Breast epithelium (tissue), 4 donors: ENCODE results near the gene GHRL. TPM values are rescaled to one million over a fixed set of nuclear protein-coding genes. Genes with fewer than 3 reads are reported as not detected.
A peak's percentile ranks its signal among the peaks of the same experiment; 100 is the strongest.

Source experiments
- DNase-seq, 2 donors: peaks; one replicate each; pipeline ENCODE4 v3.0.0-alpha.2; 2019; ENCODE audit warnings: low spot score in 2 of 2
- H3K27ac ChIP-seq, 2 donors: fragments of 200-600 bp; sonication (generic) in 1 of 2; one replicate each; pipeline ENCODE4 v1.5.1; 2016 to 2019; ENCODE audit warnings: mild to moderate bottlenecking in 1 of 2
- H3K27me3 ChIP-seq, 2 donors: fragments of 200-600 bp; sonication (generic) in 1 of 2; one replicate each; pipeline versions ENCODE4 v1.5.1 to v1.6.0; 2017 to 2019; ENCODE audit warnings: control low read depth in 1 of 2, mild to moderate bottlenecking in 1 of 2
- H3K36me3 ChIP-seq: fragments of 200-600 bp; one replicate; pipeline ENCODE4 v1.5.1; 2019
- H3K4me1 ChIP-seq, 2 donors: fragments of 200-600 bp; sonication (generic); one replicate each; pipeline ENCODE4 v1.5.1; 2016 to 2019; ENCODE audit warnings: control low read depth in 1 of 2
- H3K4me3 ChIP-seq, 3 donors: fragments of 200-600 bp; sonication (generic); 1 replicate in 2 of 3; 2 replicates in 1 of 3; pipeline ENCODE4 v1.5.1; 2016 to 2019; ENCODE audit warnings: mild to moderate bottlenecking in 3 of 3, moderate library complexity in 2 of 3
- H3K9me3 ChIP-seq, 2 donors: fragments of 200-600 bp; sonication (generic) in 1 of 2; one replicate each; pipeline ENCODE4 v1.5.1; 2016 to 2019; ENCODE audit warnings: control low read depth in 1 of 2
- POLR2A ChIP-seq: fragments of 450-650 bp; IDR thresholded peaks from one replicate; pipeline ENCODE4 v1.6.1; 2016; ENCODE audit warnings: antibody characterized with exemption, mild to moderate bottlenecking, moderate library complexity
- POLR2AphosphoS5 ChIP-seq, 3 donors: sonication (generic); formaldehyde crosslinking; IDR thresholded peaks; one replicate each; pipeline ENCODE4 v1.6.1; 2017; ENCODE audit warnings: antibody characterized with exemption in 3 of 3
- intact Hi-C: fragments of 100-400 bp; cut with DNase I; formaldehyde crosslinking; loops from one replicate; pipeline ENCODE4 v1.15.1; 2023; ENCODE audit warnings: low total_unique reads
- total RNA-seq, 3 donors: library from RNA; depleted of rRNA; stranded (reverse); fragments of >200 nt; gene quantifications; one replicate each; pipeline ENCODE4 v1.1.0, GENCODE V29; 2016
- TF ChIP-seq, protein P1 (sequence below), 3 donors: fragments of 450-650 bp; IDR thresholded peaks; one replicate each; pipeline ENCODE4 v1.5.1; 2016 to 2017; ENCODE audit warnings: antibody characterized with exemption in 3 of 3, mild to moderate bottlenecking in 3 of 3, moderate library complexity in 3 of 3

The GHRL gene
- total RNA-seq, 3 donors from 2014 or later: 0.66 to 1.0 TPM; not detected in 1

GRCh38 chr3:10281951-10282350, 10.8 kb downstream of the GHRL start:
- no peaks in the 10 kb centered on the region for H3K9me3 ChIP-seq
- intact Hi-C loops: no loop called here
- no peak for TF ChIP-seq POLR2AphosphoS5 (IDR thresholded peaks at IDR 0.05)
- peaks cover 0 to 8% of the 10 kb centered on the region in 2 donors for H3K4me1 ChIP-seq
- H3K36me3 ChIP-seq: no peaks in the 10 kb centered on the region
- H3K27me3 ChIP-seq: no peaks in the 10 kb centered on the region
- peak overlapping the region in 1 of 2 donors; percentile 26 for H3K27ac ChIP-seq
- no peak for DNase-seq
- H3K4me3 ChIP-seq: no peak overlapping the region

DNA sequence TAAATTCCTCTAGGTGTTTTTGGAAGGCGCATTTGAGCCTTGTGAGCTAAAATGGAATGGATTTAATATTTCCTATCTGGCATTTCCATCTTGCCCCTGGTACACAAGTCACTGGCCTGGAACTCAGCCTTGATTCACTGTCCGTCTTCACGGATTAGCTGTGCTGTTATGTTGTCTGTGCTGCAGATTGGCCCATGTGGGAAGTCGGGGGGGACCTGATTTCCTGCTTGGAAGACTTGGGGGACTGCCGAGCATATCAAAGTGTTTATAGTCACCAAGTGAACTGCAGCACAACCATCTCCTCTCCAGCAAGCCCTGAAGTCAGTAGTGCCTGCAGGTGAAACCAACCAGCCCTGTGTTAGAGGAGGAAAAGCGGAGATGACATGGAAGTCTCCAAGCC, 12.2 kb downstream of the GHRL start:
- TF ChIP-seq, protein P1, sequence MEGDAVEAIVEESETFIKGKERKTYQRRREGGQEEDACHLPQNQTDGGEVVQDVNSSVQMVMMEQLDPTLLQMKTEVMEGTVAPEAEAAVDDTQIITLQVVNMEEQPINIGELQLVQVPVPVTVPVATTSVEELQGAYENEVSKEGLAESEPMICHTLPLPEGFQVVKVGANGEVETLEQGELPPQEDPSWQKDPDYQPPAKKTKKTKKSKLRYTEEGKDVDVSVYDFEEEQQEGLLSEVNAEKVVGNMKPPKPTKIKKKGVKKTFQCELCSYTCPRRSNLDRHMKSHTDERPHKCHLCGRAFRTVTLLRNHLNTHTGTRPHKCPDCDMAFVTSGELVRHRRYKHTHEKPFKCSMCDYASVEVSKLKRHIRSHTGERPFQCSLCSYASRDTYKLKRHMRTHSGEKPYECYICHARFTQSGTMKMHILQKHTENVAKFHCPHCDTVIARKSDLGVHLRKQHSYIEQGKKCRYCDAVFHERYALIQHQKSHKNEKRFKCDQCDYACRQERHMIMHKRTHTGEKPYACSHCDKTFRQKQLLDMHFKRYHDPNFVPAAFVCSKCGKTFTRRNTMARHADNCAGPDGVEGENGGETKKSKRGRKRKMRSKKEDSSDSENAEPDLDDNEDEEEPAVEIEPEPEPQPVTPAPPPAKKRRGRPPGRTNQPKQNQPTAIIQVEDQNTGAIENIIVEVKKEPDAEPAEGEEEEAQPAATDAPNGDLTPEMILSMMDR (IDR thresholded peaks at IDR 0.05): no peak
- no peak for TF ChIP-seq POLR2AphosphoS5 (IDR thresholded peaks at IDR 0.05)
- no peak for TF ChIP-seq POLR2A
- no peak overlapping the region for H3K27ac ChIP-seq
- H3K9me3 ChIP-seq: no peaks in the 10 kb centered on the region
- intact Hi-C loops: no loop called here
- no peak for DNase-seq
- H3K4me1 ChIP-seq: peaks cover 0 to 4% of the 10 kb centered on the region in 2 donors
- H3K27me3 ChIP-seq: no peaks in the 10 kb centered on the region
- no peak overlapping the region for H3K4me3 ChIP-seq
- no peaks in the 10 kb centered on the region for H3K36me3 ChIP-seq

GRCh38 chr3:10280177-10280529, 12.6 kb downstream of the GHRL start:
- intact Hi-C loops: no loop called here
- Histone ChIP-seq H3K9me3 (no peaks in the 10 kb centered on the region), H3K4me3 (no peak overlapping the region), H3K27ac (no peak overlapping the region), H3K4me1 (no peaks in the 10 kb centered on the region), H3K27me3 (no peaks in the 10 kb centered on the region), H3K36me3 (no peaks in the 10 kb centered on the region)
- no peak for DNase-seq
- TF ChIP-seq POLR2AphosphoS5 (IDR thresholded peaks at IDR 0.05) (no peak), POLR2A (no peak)
- TF ChIP-seq, protein P1 (IDR thresholded peaks at IDR 0.05): no peak

- intact Hi-C loops: loop anchor here (10.0 kb wide), 1 partner anchor 1665 kb away; no protein-coding TSS in a partner anchor
- Histone ChIP-seq H3K27me3 (no peaks in the 10 kb centered on the region), H3K27ac (peak overlapping the region in 1 of 2 donors; percentile 56), H3K9me3 (no peaks in the 10 kb centered on the region), H3K36me3 (no peaks in the 10 kb centered on the region), H3K4me3 (no peak overlapping the region), H3K4me1 (no peaks in the 10 kb centered on the region)
- TF ChIP-seq, protein P1 (IDR thresholded peaks at IDR 0.05): no peak
- no peak for DNase-seq
These were observed 13.2 kb downstream of the GHRL start for GRCh38 chr3:10279384-10280176.

- peak overlapping the region in 1 of 2 donors; percentile 56 for H3K27ac ChIP-seq
- H3K27me3 ChIP-seq: no peaks in the 10 kb centered on the region
- intact Hi-C loops: loop anchor here (10.0 kb wide), 1 partner anchor 1664 kb away; no protein-coding TSS in a partner anchor
- peaks cover 0 to 2% of the 10 kb centered on the region in 2 donors for H3K4me1 ChIP-seq
- H3K4me3 ChIP-seq: no peak overlapping the region
- H3K9me3 ChIP-seq: no peaks in the 10 kb centered on the region
- H3K36me3 ChIP-seq: no peaks in the 10 kb centered on the region
- no peak for DNase-seq
- no peak for TF ChIP-seq POLR2AphosphoS5 (IDR thresholded peaks at IDR 0.05)
- no peak for TF ChIP-seq POLR2A
- TF ChIP-seq, protein P1 (IDR thresholded peaks at IDR 0.05): no peak
These were observed 14.2 kb downstream of the GHRL start for GRCh38 chr3:10278501-10278900.
